Measurements from ENCODE around the gene ATP5F1D. TPM values are rescaled to one million over a fixed set of nuclear protein-coding genes. Genes with fewer than 3 reads are reported as not detected.
A peak's percentile ranks its signal among the peaks of the same experiment; 100 is the strongest.

The ATP5F1D gene
- total and polyA plus RNA-seq, 2 of the 13 experiments (the other 11 are each of a cell fraction or from before 2014, with no cell fraction given), result 39.4 to 78.7 TPM

- TF ChIP-seq ZNF614 (CRISPR knock-in tag; IDR thresholded peaks at IDR 0.05; ENCODE audit: borderline replicate concordance) (no peak), ZNF776 (CRISPR knock-in tag; IDR thresholded peaks at IDR 0.05) (peak; percentile 68; the same call in 1 of the 2 replicates), NR2F6 (IDR thresholded peaks at IDR 0.05) (peak; percentile 92), NR2F6 (CRISPR knock-in tag; IDR thresholded peaks at IDR 0.05) (peak; percentile 97), SP2 (CRISPR knock-in tag; IDR thresholded peaks at IDR 0.05) (peak; percentile 98), ZNF513 (CRISPR knock-in tag; conservative IDR thresholded peaks at IDR 0.05) (no peak), BCL3 (CRISPR knock-in tag; IDR thresholded peaks at IDR 0.05) (0 out of 2 replicates have a peak, but pooled peaks have one; percentile 36), ZBTB2 (CRISPR knock-in tag; IDR thresholded peaks at IDR 0.05; ENCODE audit: low read depth) (peak; percentile 89), CEBPZ (IDR thresholded peaks at IDR 0.05; ENCODE audit: low read length) (peak; percentile 36; the same call in 1 of the 2 replicates), IKZF5 (CRISPR knock-in tag; IDR thresholded peaks at IDR 0.05) (peak; percentile 49), NKX3-1 (CRISPR knock-in tag; IDR thresholded peaks at IDR 0.05) (no peak), ATF7 (IDR thresholded peaks at IDR 0.05) (no peak), ATF7 (CRISPR knock-in tag; IDR thresholded peaks at IDR 0.05) (no peak), ZNF577 (CRISPR knock-in tag; IDR thresholded peaks at IDR 0.05; ENCODE audit: borderline replicate concordance, low read depth) (no peak), NR2F1 (CRISPR knock-in tag; IDR thresholded peaks at IDR 0.05) (peak; percentile 89 to 97), ATF7-NPFF (CRISPR knock-in tag; IDR thresholded peaks at IDR 0.05; ENCODE audit: low read depth) (peak; percentile 70)
Measured at GRCh38 chr19:1205114-1206099, 36.1 kb upstream of the ATP5F1D start, which contains the start of gene STK11 (continued).

Data from HepG2 (cell line).